Measurements from ENCODE around the gene ALDH7A1.

DNA sequence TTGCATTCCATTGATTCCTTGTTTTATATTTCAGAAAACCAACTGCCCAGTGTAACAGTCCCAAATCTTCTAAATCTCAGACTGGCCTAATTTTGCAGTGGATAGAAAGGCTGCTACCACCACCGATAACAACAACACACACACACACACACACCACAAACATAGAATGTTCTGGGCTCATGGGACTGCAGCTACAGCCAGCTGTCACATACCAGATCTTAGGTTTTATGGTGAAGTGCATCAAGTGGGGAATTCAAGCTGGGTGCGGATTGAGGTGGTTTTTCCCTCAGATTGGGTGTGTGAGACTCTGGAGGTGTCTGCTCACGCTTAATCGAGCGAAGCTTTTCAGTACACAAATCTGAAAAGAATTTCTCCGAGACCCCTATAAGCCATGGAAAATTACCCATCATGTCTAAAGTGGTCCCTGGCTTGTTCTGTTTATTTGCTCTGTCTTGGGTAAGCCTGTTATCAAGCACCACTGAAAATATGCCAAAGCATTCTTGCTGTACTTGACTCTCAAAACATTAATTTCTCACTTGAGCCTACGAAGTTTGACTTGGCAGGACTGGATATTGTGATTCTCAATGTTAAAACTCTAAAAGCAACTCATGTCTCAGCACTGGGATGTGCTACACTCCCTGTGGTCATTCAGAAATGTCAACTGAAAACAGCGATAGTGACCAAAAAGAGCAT is 71.1 kb downstream of the ALDH7A1 start:
- TF ChIP-seq, protein P1, sequence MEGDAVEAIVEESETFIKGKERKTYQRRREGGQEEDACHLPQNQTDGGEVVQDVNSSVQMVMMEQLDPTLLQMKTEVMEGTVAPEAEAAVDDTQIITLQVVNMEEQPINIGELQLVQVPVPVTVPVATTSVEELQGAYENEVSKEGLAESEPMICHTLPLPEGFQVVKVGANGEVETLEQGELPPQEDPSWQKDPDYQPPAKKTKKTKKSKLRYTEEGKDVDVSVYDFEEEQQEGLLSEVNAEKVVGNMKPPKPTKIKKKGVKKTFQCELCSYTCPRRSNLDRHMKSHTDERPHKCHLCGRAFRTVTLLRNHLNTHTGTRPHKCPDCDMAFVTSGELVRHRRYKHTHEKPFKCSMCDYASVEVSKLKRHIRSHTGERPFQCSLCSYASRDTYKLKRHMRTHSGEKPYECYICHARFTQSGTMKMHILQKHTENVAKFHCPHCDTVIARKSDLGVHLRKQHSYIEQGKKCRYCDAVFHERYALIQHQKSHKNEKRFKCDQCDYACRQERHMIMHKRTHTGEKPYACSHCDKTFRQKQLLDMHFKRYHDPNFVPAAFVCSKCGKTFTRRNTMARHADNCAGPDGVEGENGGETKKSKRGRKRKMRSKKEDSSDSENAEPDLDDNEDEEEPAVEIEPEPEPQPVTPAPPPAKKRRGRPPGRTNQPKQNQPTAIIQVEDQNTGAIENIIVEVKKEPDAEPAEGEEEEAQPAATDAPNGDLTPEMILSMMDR (IDR thresholded peaks at IDR 0.05 in 4 of 5, conservative IDR thresholded peaks at IDR 0.05 in 1 of 5): no peak
- no peak for TF ChIP-seq POLR2A (IDR thresholded peaks at IDR 0.05)
